Measurements from ENCODE around the gene INSIG2.

Gene INSIG2

DNA sequence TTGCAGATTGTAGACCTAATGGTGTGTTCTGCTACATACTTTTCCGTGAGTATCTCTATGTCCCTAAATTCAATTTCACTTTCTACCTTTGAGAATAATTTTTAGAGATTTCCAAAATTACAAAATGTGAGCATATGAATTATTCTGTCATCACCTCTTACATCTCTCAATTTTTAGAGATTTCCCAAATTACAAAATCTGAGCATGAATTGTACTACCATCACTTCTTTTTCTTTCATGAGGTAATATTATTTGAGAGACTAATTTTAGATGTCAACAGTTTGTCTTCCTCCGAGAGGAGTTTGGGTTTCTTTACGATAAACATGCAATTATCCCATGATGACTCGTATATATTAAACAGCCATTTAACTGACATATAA, 32.1 kb downstream of the INSIG2 start:
- Mint-ChIP-seq H3K36me3 (ENCODE audit: low read depth) (no peaks in the 10 kb centered on the region), H3K4me3 (no peak overlapping the region), H3K27ac (no peak overlapping the region), H3K9me3 (no peaks in the 10 kb centered on the region), H3K27me3 (ENCODE audit: low read depth) (peaks cover 7% of the 10 kb centered on the region), H3K4me1 (ENCODE audit: low read depth) (peaks cover 2% of the 10 kb centered on the region)
- no peak for DNase-seq (ENCODE audit: low spot score)

DNA sequence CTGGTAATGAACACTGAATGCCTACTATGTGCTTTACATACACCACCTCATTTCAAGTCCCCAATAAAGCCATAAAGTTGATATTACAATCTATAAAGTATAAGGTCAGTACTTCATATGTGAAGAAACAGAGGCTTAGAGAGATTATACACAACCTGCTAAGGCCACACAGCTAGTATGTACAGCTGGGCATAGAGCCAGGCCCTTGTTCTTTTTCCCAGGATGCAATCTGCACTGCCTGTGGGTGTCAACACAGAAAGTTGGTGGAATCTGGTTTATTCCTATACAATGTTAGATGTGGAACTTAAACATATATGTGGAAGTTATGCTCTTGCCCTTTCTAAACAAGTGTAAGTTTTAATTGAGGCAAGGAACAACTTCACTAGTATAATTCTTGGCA, 32.8 kb downstream of the INSIG2 start:
- H3K27ac Mint-ChIP-seq: no peak overlapping the region
- peaks cover 12% of the 10 kb centered on the region for H3K27me3 Mint-ChIP-seq (ENCODE audit: low read depth)
- peaks cover 2% of the 10 kb centered on the region for H3K4me1 Mint-ChIP-seq (ENCODE audit: low read depth)
- no peaks in the 10 kb centered on the region for H3K9me3 Mint-ChIP-seq
- H3K4me3 Mint-ChIP-seq: no peak overlapping the region
- no peak for DNase-seq (ENCODE audit: low spot score)
- no peaks in the 10 kb centered on the region for H3K36me3 Mint-ChIP-seq (ENCODE audit: low read depth)

DNA sequence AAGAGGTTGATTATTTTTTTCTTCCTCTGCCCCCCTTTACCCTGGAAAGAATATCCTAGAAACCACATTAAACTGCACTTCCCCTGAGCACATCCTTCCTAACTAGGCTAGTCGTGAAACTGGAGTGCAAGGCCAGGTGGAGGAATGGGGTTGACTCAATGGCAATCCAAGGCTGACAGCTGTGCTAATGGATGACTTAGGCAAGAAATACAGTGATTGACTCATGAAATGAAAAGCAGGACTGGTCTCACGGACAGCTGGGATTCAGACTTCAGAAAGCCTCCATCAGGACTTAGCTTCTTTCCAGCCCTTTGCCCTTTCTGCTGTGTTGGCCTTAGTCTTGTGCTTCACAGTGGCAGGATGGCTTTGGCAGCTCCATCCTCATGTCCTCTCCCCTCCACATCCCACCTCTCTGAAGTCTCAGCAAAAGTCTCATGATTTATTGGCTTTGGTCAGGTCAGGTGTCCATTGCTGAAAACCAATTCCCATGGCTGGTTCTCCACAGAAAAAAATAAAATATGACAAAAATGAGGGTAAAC, 33.8 kb downstream of the INSIG2 start:
- H3K4me1 Mint-ChIP-seq (ENCODE audit: low read depth): peaks cover 2% of the 10 kb centered on the region
- no peak overlapping the region for H3K27ac Mint-ChIP-seq
- H3K4me3 Mint-ChIP-seq: no peak overlapping the region
- H3K36me3 Mint-ChIP-seq (ENCODE audit: low read depth): no peaks in the 10 kb centered on the region
- peaks cover 21% of the 10 kb centered on the region for H3K27me3 Mint-ChIP-seq (ENCODE audit: low read depth)
- no peak for DNase-seq (ENCODE audit: low spot score)
- no peaks in the 10 kb centered on the region for H3K9me3 Mint-ChIP-seq

DNA sequence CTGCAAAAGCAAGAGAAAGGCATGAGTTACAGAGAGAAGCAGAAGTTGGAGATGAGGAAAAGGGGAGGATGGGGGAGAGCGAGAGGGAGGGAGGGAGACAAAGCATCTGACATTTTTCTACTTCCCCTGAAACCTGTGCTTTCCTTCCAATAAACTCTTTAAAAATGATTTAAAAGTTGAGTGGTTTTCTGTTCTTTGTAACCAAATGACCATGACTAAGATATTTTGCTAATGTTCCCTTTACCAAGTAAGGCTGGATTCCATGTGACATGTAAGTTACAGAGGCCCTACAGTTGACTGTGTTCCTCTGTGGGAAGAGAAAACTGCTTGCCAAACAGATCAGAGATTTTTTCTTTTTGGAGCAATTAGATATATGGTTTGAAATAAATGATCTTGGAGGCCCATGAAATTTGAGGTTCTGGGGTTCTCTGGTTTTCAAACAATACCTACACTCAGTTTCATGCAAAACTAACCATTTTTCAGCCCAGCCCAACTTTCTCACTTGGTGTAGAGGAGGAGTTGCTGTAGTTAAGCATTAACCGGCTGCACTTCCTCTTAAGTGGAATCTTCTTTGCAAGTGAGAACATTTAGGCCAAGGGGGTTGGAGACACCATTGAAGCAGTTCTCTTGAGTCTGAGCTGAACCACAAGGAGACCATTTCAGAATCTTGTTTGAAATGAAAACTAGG, 34.5 kb downstream of the INSIG2 start:
- H3K4me1 Mint-ChIP-seq (ENCODE audit: low read depth): peaks cover 2% of the 10 kb centered on the region
- H3K9me3 Mint-ChIP-seq: no peaks in the 10 kb centered on the region
- H3K4me3 Mint-ChIP-seq: no peak overlapping the region
- H3K27ac Mint-ChIP-seq: no peak overlapping the region
- DNase-seq (ENCODE audit: low spot score): no peak
- H3K27me3 Mint-ChIP-seq (ENCODE audit: low read depth): peaks cover 26% of the 10 kb centered on the region
- no peaks in the 10 kb centered on the region for H3K36me3 Mint-ChIP-seq (ENCODE audit: low read depth)

DNA sequence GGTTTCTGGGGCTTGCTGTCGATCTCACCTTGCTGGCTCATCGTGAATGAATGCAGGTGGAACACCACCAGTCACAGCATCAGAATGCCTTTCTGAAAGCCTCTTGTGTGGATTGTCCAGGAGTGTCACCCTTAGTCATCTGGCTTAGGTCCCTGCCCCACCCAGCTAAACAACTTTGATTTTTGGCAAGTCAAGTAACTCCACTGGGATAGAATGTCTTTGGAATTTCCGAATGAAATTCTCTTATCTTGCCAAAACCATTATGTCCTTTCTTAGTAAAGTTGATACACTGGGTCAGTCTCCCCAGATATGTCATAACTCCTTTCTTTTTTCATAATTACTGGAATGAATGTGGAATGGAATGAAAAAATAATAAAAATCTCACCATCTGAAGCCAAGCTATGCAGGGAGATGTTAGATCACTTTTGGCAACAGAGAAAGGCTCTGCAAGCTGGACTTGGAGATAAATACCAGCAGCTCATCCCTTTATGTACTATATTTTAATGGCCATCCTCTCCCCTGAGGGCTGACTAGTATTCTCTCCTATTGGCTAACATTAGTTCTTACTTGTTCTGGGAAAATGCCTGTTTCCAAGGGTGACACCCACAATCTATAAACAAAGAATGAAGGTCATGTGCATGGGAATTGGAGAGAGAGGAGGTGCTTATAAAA, 35.4 kb downstream of the INSIG2 start:
- Mint-ChIP-seq H3K27me3 (ENCODE audit: low read depth) (peaks cover 32% of the 10 kb centered on the region), H3K4me3 (no peak overlapping the region), H3K4me1 (ENCODE audit: low read depth) (no peaks in the 10 kb centered on the region), H3K36me3 (ENCODE audit: low read depth) (no peaks in the 10 kb centered on the region), H3K9me3 (no peaks in the 10 kb centered on the region), H3K27ac (no peak overlapping the region)
- DNase-seq (ENCODE audit: low spot score): no peak

DNA sequence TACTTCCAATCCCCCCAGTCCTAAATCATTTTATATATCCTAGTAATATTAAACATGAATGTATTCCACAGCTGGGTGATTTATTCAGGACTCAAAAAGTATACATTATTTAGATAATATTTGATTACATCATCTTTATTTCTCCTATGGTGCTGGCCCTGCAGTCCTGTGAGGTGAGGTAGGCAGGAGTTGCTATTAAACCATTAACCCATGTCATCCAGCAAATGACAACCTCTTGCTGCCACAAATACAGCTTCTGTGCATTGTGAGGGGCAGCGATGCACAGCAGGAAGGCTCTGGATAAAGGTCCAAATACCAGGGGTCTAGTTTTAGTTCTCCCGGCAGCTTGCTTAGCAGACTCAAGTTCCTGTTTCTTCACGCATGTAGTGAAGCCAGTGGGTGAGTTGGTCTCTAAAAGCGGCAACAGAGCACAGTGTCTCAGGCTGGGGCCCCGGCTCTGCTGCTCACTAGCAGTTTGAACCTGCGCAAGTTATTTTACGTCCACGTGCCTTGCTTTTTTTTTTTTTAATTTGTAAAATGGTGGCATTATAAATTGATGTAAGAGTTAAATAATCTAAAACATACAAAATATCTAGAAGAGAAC, 36.1 kb downstream of the INSIG2 start:
- Mint-ChIP-seq H3K27me3 (ENCODE audit: low read depth) (peaks cover 34% of the 10 kb centered on the region), H3K4me3 (no peak overlapping the region), H3K36me3 (ENCODE audit: low read depth) (no peaks in the 10 kb centered on the region), H3K27ac (no peak overlapping the region), H3K9me3 (no peaks in the 10 kb centered on the region), H3K4me1 (ENCODE audit: low read depth) (no peaks in the 10 kb centered on the region)
- no peak for DNase-seq (ENCODE audit: low spot score)

DNA sequence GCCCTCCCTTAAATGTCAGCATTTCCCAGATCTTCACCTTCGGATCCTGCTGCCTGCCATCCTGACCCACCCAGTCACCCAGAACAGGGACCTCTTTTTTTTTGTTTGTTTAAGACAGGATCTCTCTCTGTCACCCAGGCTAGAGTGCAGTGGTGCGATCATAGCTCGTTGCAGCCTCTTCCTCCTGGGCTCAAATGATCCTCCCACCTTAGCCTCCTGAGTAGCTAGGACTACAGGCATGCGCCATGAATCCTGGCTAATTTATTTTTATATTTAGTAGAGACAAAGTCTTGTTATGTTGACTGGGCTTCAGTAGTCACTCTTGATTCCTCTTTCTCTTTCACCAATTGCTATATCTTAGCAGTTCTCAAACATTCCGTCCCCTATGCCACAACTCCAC, 39.0 kb downstream of the INSIG2 start:
- no peak overlapping the region for H3K27ac Mint-ChIP-seq
- no peak for DNase-seq (ENCODE audit: low spot score)

DNA sequence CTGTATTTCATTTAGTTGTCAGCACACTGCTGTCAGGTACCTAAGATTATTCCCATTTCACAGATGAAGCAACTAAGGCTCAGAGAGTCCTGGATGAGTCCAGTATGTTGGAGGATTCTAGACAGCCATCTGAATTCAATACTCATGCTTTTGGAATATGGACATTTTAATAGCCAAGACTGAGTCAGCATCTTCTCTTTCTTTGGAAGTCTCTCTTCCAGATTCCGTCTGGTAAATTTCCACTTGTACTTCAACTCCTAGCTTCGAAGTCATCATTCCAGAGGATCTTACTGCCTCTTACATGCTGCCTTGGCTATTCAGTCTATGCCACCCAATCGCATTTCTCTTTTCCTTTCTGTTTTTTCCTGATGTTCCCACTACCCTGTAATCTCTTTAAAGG, 40.6 kb downstream of the INSIG2 start:
- Mint-ChIP-seq H3K27ac (no peak overlapping the region), H3K27me3 (ENCODE audit: low read depth) (peaks cover 34% of the 10 kb centered on the region)

More for the DNA sequence above, 39.0 kb downstream of the INSIG2 start:
- no peaks in the 10 kb centered on the region for H3K9me3 Mint-ChIP-seq
- peaks cover 12% of the 10 kb centered on the region for H3K4me1 Mint-ChIP-seq (ENCODE audit: low read depth)
- H3K27me3 Mint-ChIP-seq (ENCODE audit: low read depth): peaks cover 34% of the 10 kb centered on the region
- no peak overlapping the region for H3K4me3 Mint-ChIP-seq
- H3K36me3 Mint-ChIP-seq (ENCODE audit: low read depth): no peaks in the 10 kb centered on the region

DNA sequence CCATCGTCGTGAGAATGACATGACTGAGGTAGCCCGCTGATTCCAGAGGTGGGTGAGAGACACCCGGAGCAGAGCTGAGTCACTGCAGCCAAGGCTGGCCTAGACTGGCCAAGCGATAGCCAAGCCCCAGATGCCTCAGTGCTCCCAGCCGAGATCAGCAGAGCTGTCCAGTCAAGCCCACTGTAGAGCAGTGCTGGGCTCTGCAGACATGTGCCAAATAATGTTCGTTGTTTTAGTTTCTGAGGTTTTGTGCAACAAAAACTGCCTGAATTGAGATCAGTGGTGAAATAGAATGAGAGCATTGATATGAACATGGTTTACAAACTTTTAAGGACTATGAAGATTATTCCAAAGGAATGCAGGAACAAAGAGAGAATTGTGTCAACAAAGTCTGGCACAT, 42.1 kb downstream of the INSIG2 start:
- Mint-ChIP-seq H3K4me3 (no peak overlapping the region), H3K27ac (no peak overlapping the region)

More for the DNA sequence above, 40.6 kb downstream of the INSIG2 start:
- Mint-ChIP-seq H3K36me3 (ENCODE audit: low read depth) (no peaks in the 10 kb centered on the region), H3K4me3 (no peak overlapping the region), H3K4me1 (ENCODE audit: low read depth) (peaks cover 12% of the 10 kb centered on the region), H3K9me3 (no peaks in the 10 kb centered on the region)
- DNase-seq (ENCODE audit: low spot score): no peak

DNA sequence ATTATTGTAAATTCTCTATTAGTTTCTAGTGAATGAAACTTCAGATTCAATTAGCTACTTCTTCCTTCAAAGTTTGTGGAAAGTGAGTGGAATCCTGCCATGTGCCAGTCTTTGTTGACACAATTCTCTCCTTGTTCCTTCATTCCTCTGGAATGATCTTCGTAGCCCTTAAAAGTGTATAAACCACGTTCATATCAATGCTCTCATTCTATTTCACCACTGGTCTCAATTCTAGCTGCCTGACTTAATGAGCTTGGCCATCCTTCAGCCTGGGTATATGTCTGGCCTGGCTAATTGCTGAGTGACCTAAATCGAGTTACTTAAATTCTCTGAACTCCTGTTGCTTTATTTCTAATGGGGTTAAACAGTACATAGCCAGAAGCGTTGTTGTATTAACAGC, 43.5 kb downstream of the INSIG2 start:
- H3K4me1 Mint-ChIP-seq (ENCODE audit: low read depth): peaks cover 12% of the 10 kb centered on the region
- H3K27me3 Mint-ChIP-seq (ENCODE audit: low read depth): peaks cover 18% of the 10 kb centered on the region
- H3K27ac Mint-ChIP-seq: no peak overlapping the region
- H3K9me3 Mint-ChIP-seq: no peaks in the 10 kb centered on the region
- no peaks in the 10 kb centered on the region for H3K36me3 Mint-ChIP-seq (ENCODE audit: low read depth)
- DNase-seq (ENCODE audit: low spot score): no peak
- H3K4me3 Mint-ChIP-seq: no peak overlapping the region

More for the DNA sequence above, 42.1 kb downstream of the INSIG2 start:
- Mint-ChIP-seq H3K9me3 (no peaks in the 10 kb centered on the region), H3K36me3 (ENCODE audit: low read depth) (no peaks in the 10 kb centered on the region), H3K27me3 (ENCODE audit: low read depth) (peaks cover 31% of the 10 kb centered on the region), H3K4me1 (ENCODE audit: low read depth) (peaks cover 12% of the 10 kb centered on the region)
- no peak for DNase-seq (ENCODE audit: low spot score)

DNA sequence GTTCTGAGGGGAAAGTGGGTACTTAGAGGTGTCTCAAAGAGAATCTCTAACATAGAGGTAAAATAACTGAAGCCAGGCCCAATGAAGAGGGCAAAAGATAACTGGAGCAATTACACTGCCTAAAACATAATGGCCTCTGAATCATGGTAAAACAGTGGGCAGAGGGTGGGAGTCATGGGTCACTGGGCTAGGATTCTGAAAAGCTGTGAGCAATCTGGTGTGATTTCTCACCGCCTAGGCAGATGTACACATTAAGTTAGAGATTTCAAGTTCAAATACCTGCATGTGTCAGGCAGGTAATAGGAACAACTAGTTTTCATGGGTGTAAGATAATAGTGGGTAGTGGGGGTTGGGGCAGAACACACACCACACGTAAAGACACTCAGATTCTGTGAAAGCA, 45.6 kb downstream of the INSIG2 start:
- Mint-ChIP-seq H3K4me1 (ENCODE audit: low read depth) (peaks cover 12% of the 10 kb centered on the region), H3K36me3 (ENCODE audit: low read depth) (no peaks in the 10 kb centered on the region), H3K27ac (no peak overlapping the region), H3K4me3 (no peak overlapping the region), H3K9me3 (no peaks in the 10 kb centered on the region), H3K27me3 (ENCODE audit: low read depth) (peaks cover 5% of the 10 kb centered on the region)
- no peak for DNase-seq (ENCODE audit: low spot score)

DNA sequence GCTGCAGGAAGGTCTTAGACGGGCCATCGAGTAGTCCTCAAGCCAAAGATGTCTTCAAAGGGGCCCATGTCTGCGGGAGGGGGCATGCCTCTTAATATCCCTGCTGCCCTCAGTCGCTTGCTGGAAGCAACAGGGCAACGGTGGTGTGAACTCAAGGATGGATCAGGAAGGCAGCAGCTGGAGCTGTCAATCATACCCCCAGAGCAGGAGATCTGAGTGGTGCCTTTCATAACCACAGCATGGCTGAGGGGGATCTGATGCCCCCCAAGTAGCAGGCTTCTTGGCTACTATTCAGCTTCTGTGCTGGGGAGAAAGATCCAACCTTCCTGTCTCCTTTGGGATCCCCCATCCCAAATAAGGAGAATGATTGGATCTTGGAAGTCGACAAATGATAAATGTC, 46.4 kb downstream of the INSIG2 start:
- H3K4me1 Mint-ChIP-seq (ENCODE audit: low read depth): peaks cover 12% of the 10 kb centered on the region
- no peak overlapping the region for H3K27ac Mint-ChIP-seq
- no peaks in the 10 kb centered on the region for H3K36me3 Mint-ChIP-seq (ENCODE audit: low read depth)
- H3K27me3 Mint-ChIP-seq (ENCODE audit: low read depth): peaks cover 3% of the 10 kb centered on the region
- DNase-seq (ENCODE audit: low spot score): no peak
- H3K9me3 Mint-ChIP-seq: no peaks in the 10 kb centered on the region
- no peak overlapping the region for H3K4me3 Mint-ChIP-seq

DNA sequence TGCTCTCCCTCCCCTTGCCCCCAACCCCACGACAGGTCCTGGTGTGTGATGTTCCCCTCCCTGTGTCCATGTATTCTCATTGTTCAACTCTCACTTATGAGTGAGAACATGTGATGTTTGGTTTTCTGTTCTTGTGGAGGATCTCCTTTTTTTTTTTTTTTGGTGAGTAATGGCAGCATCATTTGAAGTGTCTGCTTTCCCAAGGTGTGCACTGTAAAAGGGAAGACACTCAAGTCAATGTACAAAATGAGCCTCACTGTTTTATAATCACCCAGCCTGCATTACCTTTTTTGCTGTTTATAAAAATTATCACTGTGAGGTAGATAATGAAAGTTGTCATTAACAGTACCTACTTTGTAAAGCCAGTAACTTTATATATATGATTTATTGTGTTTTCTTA, 56.9 kb downstream of the INSIG2 start:
- Mint-ChIP-seq H3K36me3 (ENCODE audit: low read depth) (no peaks in the 10 kb centered on the region), H3K27ac (no peak overlapping the region), H3K9me3 (no peaks in the 10 kb centered on the region), H3K4me3 (no peak overlapping the region), H3K4me1 (ENCODE audit: low read depth) (no peaks in the 10 kb centered on the region), H3K27me3 (ENCODE audit: low read depth) (no peaks in the 10 kb centered on the region)
- DNase-seq (ENCODE audit: low spot score): no peak

DNA sequence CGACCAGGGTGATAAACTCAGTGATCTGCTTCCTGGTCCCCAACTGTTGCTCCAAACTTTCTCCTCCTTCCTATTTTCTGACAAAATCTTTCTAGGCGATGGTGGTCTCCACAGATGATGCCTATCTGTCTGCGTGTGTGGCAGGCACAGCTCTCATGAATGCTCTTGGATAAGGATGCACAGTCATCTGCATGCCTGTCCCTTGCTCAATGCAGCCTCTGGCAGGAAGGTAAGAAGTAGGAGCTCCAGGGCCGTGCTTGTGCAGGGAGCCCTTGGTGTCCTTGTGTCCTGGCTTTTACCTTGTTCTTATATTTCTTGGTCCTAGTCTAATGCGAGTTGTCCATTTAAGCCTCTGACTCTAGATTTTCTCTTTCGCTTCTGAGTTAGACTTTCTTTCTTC, 57.5 kb downstream of the INSIG2 start:
- no peak overlapping the region for H3K27ac Mint-ChIP-seq
- H3K9me3 Mint-ChIP-seq: no peaks in the 10 kb centered on the region
- DNase-seq (ENCODE audit: low spot score): no peak
- H3K27me3 Mint-ChIP-seq (ENCODE audit: low read depth): no peaks in the 10 kb centered on the region
- H3K4me1 Mint-ChIP-seq (ENCODE audit: low read depth): no peaks in the 10 kb centered on the region
- H3K4me3 Mint-ChIP-seq: no peak overlapping the region
- H3K36me3 Mint-ChIP-seq (ENCODE audit: low read depth): no peaks in the 10 kb centered on the region

All from T-helper 2 cell treated with Interferon-gamma antibody and Interleukin-4, amounts not matched to agents 5 μg/mL and 100 μg/mL, for 36 hours (primary cell).